HFF-Myc (cell line): ENCODE data around the gene CEACAM5.

ENCODE experiments used
- DNase-seq: peaks from one replicate; pipeline ENCODE4 v3.0.0-alpha.2; 2011; ENCODE audit warnings: low read depth; ENCODE audit errors: extremely low read depth
- H3K4me3 ChIP-seq: replicated peaks from 2 replicates; pipeline ENCODE4 v1.5.1; 2011; ENCODE audit warnings: low read depth, mild to moderate bottlenecking, control low read depth, low read length
- CTCF ChIP-seq: IDR thresholded peaks from 2 replicates; pipeline ENCODE4 v1.5.1; 2012; ENCODE audit warnings: mild to moderate bottlenecking, low read depth, low read length, control low read depth; ENCODE audit errors: missing control alignments

Gene CEACAM5

GRCh38 chr19:41694831-41695635 is 13.4 kb upstream of the CEACAM5 start:
- H3K4me3 ChIP-seq = no peak overlapping the region
- no peak for DNase-seq
- TF ChIP-seq CTCF = no peak

DNA sequence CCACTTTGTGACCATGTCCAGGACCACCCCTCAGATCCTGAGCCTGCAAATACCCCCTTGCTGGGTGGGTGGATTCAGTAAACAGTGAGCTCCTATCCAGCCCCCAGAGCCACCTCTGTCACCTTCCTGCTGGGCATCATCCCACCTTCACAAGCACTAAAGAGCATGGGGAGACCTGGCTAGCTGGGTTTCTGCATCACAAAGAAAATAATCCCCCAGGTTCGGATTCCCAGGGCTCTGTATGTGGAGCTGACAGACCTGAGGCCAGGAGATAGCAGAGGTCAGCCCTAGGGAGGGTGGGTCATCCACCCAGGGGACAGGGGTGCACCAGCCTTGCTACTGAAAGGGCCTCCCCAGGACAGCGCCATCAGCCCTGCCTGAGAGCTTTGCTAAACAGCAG is 12.7 kb upstream of the CEACAM5 start:
- TF ChIP-seq CTCF = no peak
- H3K4me3 ChIP-seq = no peak overlapping the region
- DNase-seq = no peak

DNA sequence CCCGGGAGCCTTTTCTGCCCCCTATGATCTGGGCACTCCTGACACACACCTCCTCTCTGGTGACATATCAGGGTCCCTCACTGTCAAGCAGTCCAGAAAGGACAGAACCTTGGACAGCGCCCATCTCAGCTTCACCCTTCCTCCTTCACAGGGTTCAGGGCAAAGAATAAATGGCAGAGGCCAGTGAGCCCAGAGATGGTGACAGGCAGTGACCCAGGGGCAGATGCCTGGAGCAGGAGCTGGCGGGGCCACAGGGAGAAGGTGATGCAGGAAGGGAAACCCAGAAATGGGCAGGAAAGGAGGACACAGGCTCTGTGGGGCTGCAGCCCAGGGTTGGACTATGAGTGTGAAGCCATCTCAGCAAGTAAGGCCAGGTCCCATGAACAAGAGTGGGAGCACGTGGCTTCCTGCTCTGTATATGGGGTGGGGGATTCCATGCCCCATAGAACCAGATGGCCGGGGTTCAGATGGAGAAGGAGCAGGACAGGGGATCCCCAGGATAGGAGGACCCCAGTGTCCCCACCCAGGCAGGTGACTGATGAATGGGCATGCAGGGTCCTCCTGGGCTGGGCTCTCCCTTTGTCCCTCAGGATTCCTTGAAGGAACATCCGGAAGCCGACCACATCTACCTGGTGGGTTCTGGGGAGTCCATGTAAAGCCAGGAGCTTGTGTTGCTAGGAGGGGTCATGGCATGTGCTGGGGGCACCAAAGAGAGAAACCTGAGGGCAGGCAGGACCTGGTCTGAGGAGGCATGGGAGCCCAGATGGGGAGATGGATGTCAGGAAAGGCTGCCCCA is 11.8 kb upstream of the CEACAM5 start:
- H3K4me3 ChIP-seq = no peak overlapping the region
- TF ChIP-seq CTCF = no peak
- DNase-seq = no peak

DNA sequence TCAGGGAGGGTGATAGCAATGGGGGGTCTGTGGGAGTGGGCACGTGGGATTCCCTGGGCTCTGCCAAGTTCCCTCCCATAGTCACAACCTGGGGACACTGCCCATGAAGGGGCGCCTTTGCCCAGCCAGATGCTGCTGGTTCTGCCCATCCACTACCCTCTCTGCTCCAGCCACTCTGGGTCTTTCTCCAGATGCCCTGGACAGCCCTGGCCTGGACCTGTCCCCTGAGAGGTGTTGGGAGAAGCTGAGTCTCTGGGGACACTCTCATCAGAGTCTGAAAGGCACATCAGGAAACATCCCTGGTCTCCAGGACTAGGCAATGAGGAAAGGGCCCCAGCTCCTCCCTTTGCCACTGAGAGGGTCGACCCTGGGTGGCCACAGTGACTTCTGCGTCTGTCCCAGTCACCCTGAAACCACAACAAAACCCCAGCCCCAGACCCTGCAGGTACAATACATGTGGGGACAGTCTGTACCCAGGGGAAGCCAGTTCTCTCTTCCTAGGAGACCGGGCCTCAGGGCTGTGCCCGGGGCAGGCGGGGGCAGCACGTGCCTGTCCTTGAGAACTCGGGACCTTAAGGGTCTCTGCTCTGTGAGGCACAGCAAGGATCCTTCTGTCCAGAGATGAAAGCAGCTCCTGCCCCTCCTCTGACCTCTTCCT is 11.1 kb upstream of the CEACAM5 start:
- no peak overlapping the region for H3K4me3 ChIP-seq
- no peak for TF ChIP-seq CTCF
- no peak for DNase-seq

GRCh38 chr19:41698746-41699230 is 9.6 kb upstream of the CEACAM5 start:
- H3K4me3 ChIP-seq = no peak overlapping the region
- TF ChIP-seq CTCF = no peak
- DNase-seq = no peak

GRCh38 chr19:41699231-41699967 is 9.0 kb upstream of the CEACAM5 start:
- no peak for DNase-seq
- no peak overlapping the region for H3K4me3 ChIP-seq
- TF ChIP-seq CTCF = no peak
